GM19238 (cell line): Measurements from ENCODE around the gene EYS.

Experiments
- DNase-seq: peaks from one replicate; pipeline ENCODE4 v3.0.0; 2011; ENCODE audit warnings: low spot score; ENCODE audit not compliant: insufficient read length

EYS gene

GRCh38 chr6:63683071-63683603, 2023.9 kb downstream of the EYS start:
- no peak for DNase-seq

DNA sequence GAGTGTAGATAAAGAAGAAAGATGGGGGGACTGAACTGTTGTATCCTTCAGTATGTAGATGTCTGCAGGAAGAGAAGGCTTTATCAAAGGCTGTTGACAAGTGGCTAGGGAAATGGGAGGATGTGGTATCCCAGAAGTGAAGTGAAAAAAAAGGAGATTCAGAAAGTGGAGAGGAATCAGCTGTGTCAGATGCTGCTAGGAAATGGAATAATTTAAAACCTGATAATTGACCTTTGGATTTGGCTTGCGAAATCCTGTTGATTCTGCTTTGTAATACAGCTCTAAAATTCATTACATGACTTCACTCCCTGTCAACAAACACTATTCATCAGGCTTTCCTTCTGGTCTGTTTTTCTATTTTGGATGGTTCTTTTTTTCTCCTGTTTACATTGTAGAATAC, 2029.7 kb downstream of the EYS start:
- DNase-seq = no peak

- DNase-seq = no peak
Observed at GRCh38 chr6:63676412-63677114, 2030.5 kb downstream of the EYS start.

DNA sequence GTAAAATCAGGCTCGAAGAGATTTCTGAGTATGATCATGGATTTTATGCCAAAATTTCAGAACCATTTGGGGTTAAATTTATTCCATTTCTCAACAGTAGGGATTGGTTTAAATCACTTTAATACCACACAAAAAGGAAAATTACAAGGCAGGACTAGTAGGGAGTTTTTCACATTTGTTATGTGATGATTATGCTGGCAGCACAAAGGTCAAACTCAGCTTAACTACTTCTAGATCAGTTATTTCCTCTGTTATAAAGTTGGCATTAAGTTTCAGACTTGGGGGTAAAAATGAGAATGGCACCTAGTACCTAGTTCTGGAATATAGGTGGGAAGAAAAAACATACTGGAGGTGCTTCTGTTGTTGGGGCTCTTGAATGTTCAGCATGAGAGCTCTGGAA, 2031.9 kb downstream of the EYS start:
- DNase-seq = no peak

GRCh38 chr6:63674635-63675034, 2032.4 kb downstream of the EYS start:
- DNase-seq = no peak

DNA sequence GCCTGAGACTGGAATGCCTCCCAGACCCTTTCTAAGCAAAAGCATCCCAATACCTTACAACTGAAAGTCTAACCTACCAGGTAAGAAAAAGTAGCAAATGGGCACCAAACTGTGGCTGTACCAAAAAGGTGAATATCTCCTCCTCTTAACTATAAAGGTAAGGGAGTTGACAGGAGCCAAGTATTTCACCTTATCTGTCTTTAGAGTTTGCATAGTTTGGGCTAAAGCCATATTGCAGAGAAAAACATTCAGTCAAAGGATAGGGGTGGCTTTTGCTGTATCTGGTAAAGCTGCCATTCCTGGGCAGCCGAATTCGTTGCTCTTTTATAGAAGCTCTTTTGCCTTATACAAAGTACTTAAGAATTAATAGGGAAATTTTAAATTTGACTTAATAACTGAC, 2033.3 kb downstream of the EYS start:
- no peak for DNase-seq

DNA sequence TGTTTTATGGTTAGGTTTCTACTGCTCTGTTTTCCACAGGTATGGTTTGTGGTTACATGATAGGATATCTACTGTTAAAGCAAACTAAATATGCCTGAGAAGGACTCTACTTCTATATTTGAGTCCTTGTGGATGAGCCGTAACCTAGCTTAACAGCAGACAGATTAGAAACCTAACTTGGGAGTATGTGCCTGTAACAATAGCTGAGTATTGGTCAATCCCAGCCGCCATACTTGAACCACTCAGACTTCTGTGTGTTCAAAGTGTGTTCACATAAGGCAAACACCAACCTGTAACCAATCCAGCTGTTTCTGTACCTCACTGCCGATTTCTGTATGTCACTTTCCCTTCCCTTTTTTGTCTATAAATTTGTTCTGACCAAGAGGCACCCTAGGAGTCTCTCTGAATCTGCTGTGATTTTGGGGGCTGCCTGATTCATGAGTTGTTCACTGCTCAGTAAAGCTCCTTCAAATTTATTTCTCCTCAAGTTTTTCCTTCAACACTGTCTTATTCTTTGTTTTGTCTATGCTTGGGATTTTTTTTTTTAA, 2034.4 kb downstream of the EYS start:
- no peak for DNase-seq

- no peak for DNase-seq
Observed at GRCh38 chr6:63671098-63671754, 2035.8 kb downstream of the EYS start.
